Panc1 (cell line): ENCODE measurements around the gene PHLPP1. TPM values are rescaled to one million over a fixed set of nuclear protein-coding genes. Genes with fewer than 3 reads are reported as not detected.

ENCODE experiments used
- ATAC-seq: fragments of 200-7000 bp; cut with Tn5 transposase; 2 replicates; pipeline ENCODE4 v1.9.1; 2020; ENCODE audit warnings: mild to moderate bottlenecking, moderate library complexity
- Bru-seq: library from RNA; stranded (reverse); fragments of 400-500 nt; gene quantifications from one replicate; lab custom pipeline; 2021; lab: Mats Ljungman, UMichigan
- BruChase-seq, 2 experiments: library from RNA; stranded (reverse); fragments of 400-500 nt; gene quantifications; one replicate each; lab custom pipeline; 2021; lab: Mats Ljungman, UMichigan
- BruUV-seq: library from RNA; stranded (reverse); fragments of 400-500 nt; replicated peaks from 2 replicates; lab custom pipeline; 2021; lab: Mats Ljungman, UMichigan
- CTCF ChIA-PET: fragments of 300-600 bp; sonication (Branson Sonifier 250); formaldehyde crosslinking; loops from one replicate; lab custom pipeline; 2022; ENCODE audit warnings: antibody characterized with exemption; lab: Charles Lee
- POLR2A ChIA-PET: fragments of 300-600 bp; sonication (Branson Sonifier 250); formaldehyde crosslinking; loops from one replicate; lab custom pipeline; 2022; ENCODE audit warnings: antibody characterized with exemption; lab: Charles Lee
- DNase-seq: peaks from one replicate; pipeline ENCODE4 v3.0.0-alpha.2; 2010; ENCODE audit warnings: low read depth, low spot score
- H3K27ac ChIP-seq: 2 replicates; pipeline ENCODE4 v1.5.1; 2011; ENCODE audit warnings: mild to moderate bottlenecking, low read length, inconsistent platforms
- H3K27me3 ChIP-seq: fragments of 200-500 bp; sonication (Bioruptor generic); 2 replicates; pipeline ENCODE4 v1.6.0; 2014; ENCODE audit warnings: low read length, inconsistent platforms; ENCODE audit not compliant: control insufficient read depth, insufficient read depth
- H3K36me3 ChIP-seq: fragments of 200-500 bp; sonication (Bioruptor generic); 2 replicates; pipeline ENCODE4 v1.5.1; 2014; ENCODE audit warnings: inconsistent platforms, mild to moderate bottlenecking, low read length, moderate library complexity; ENCODE audit not compliant: control insufficient read depth, insufficient read depth
- H3K4me1 ChIP-seq: 2 replicates; pipeline ENCODE4 v1.5.1; 2011; ENCODE audit warnings: inconsistent platforms, mild to moderate bottlenecking, low read length, moderate library complexity; ENCODE audit not compliant: control insufficient read depth, insufficient read depth
- H3K4me3 ChIP-seq, 2 experiments: 2 replicates each; pipeline ENCODE4 v1.5.1; 2011 to 2012; ENCODE audit warnings: low read depth in 2 of 2, low read length in 2 of 2, mild to moderate bottlenecking in 2 of 2, inconsistent platforms in 1 of 2, moderate library complexity in 1 of 2
- H3K9me3 ChIP-seq: fragments of 200-500 bp; sonication (Bioruptor generic); 2 replicates; pipeline ENCODE4 v1.5.1; 2014; ENCODE audit warnings: low read depth, mild to moderate bottlenecking, inconsistent platforms, low read length, moderate library complexity; ENCODE audit not compliant: control insufficient read depth, insufficient read depth
- POLR2AphosphoS5 ChIP-seq: IDR thresholded peaks from 2 replicates; pipeline ENCODE4 v1.6.1; 2012; ENCODE audit warnings: mild to moderate bottlenecking, low read depth, low read length, moderate library complexity
- SIN3A ChIP-seq: IDR thresholded peaks from 2 replicates; pipeline ENCODE4 v1.6.1; 2012; ENCODE audit warnings: low read depth, mild to moderate bottlenecking, low read length, moderate library complexity, borderline replicate concordance; ENCODE audit not compliant: insufficient read depth
- TCF7L2 ChIP-seq: IDR thresholded peaks from 2 replicates; pipeline ENCODE4 v1.6.1; 2011; ENCODE audit warnings: mild to moderate bottlenecking, low read depth, low read length, inconsistent platforms
- in situ Hi-C: cut with HindIII; loops from 2 replicates; pipeline ENCODE4 v1.10.0; 2016; ENCODE audit warnings: low sequenced_read_pairs, low pct_unique_long_range_greater_than_20kb
- intact Hi-C: fragments of 100-400 bp; cut with micrococcal nuclease; formaldehyde crosslinking; loops from one replicate; pipeline ENCODE4 v1.10.0; 2022; ENCODE audit not compliant: unreplicated experiment
- long read RNA-seq: library from polyadenylated mRNA; unstranded; transcript quantifications from one replicate; pipeline ENCODE4 v2.0.0, GENCODE V29; 2021; ENCODE audit not compliant: unreplicated experiment
- polyA plus RNA-seq: library from polyadenylated mRNA; unstranded; fragments of >200 nt; gene quantifications from one replicate; pipeline ENCODE4 v1.2.1, GENCODE V29; 2012; ENCODE audit warnings: missing spikeins; ENCODE audit not compliant: insufficient read length
- total RNA-seq: library from RNA; stranded (reverse); gene quantifications from one replicate; pipeline ENCODE4 v1.2.1, GENCODE V29; 2021; ENCODE audit not compliant: unreplicated experiment
- TF ChIP-seq, protein P1 (sequence below): fragments of 450-650 bp; IDR thresholded peaks from 2 replicates; pipeline ENCODE4 v1.5.1; 2017; ENCODE audit warnings: mild to moderate bottlenecking
- TF ChIP-seq, protein P2 (sequence below), 2 experiments: IDR thresholded peaks; 2 replicates each; pipeline ENCODE4 v1.6.1; 2011 to 2012; ENCODE audit warnings: low read depth in 2 of 2, control low read depth in 1 of 2, low read length in 1 of 2, mild to moderate bottlenecking in 1 of 2, moderate library complexity in 1 of 2; ENCODE audit not compliant: insufficient read depth in 1 of 2

The PHLPP1 gene
- total RNA-seq: 6.3 TPM
- 3.1 TPM for polyA plus RNA-seq
- Bru-seq, nascent RNA: percentile 59 among the genes with signal in this experiment
- BruChase-seq, experiment 1, labeled RNA remaining after a 2-hour chase: percentile 46 among the genes with signal in this experiment
- BruChase-seq, experiment 2, labeled RNA remaining after a 6-hour chase: percentile 46 among the genes with signal in this experiment
- long read RNA-seq, full-length matches to known transcripts: 1 of 5 reads
- long read RNA-seq, partial matches to known transcripts: 4 of 5 reads
- long read RNA-seq, other reads (novel, unspliced or antisense): 0 of 5 reads

GRCh38 chr18:62715436-62715758, at the start of gene PHLPP1:
TSS of gene PHLPP1 (plus strand) at chr18:62715541. CDS start at chr18:62715684, 143 bp downstream.
- BruUV-seq: no TSS peak
- ChIA-PET CTCF (interaction anchor here (0.6 to 1.1 kb wide), 6 partner anchors 24 to 536 kb away, joined by 3 to 6 read pairs (median 4); no protein-coding TSS in a partner anchor), POLR2A (interaction anchor here (0.6 kb wide), 1 partner anchor 68 kb away, joined by 7 read pairs; no protein-coding TSS in a partner anchor)
- H3K4me1 ChIP-seq: peaks cover 6% of the 10 kb centered on the region; the same call in 1 of the 2 replicates
- TF ChIP-seq, protein P1, sequence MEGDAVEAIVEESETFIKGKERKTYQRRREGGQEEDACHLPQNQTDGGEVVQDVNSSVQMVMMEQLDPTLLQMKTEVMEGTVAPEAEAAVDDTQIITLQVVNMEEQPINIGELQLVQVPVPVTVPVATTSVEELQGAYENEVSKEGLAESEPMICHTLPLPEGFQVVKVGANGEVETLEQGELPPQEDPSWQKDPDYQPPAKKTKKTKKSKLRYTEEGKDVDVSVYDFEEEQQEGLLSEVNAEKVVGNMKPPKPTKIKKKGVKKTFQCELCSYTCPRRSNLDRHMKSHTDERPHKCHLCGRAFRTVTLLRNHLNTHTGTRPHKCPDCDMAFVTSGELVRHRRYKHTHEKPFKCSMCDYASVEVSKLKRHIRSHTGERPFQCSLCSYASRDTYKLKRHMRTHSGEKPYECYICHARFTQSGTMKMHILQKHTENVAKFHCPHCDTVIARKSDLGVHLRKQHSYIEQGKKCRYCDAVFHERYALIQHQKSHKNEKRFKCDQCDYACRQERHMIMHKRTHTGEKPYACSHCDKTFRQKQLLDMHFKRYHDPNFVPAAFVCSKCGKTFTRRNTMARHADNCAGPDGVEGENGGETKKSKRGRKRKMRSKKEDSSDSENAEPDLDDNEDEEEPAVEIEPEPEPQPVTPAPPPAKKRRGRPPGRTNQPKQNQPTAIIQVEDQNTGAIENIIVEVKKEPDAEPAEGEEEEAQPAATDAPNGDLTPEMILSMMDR: no peak
- TF ChIP-seq TCF7L2: no peak
- no peak for TF ChIP-seq POLR2AphosphoS5
- TF ChIP-seq, protein P2, sequence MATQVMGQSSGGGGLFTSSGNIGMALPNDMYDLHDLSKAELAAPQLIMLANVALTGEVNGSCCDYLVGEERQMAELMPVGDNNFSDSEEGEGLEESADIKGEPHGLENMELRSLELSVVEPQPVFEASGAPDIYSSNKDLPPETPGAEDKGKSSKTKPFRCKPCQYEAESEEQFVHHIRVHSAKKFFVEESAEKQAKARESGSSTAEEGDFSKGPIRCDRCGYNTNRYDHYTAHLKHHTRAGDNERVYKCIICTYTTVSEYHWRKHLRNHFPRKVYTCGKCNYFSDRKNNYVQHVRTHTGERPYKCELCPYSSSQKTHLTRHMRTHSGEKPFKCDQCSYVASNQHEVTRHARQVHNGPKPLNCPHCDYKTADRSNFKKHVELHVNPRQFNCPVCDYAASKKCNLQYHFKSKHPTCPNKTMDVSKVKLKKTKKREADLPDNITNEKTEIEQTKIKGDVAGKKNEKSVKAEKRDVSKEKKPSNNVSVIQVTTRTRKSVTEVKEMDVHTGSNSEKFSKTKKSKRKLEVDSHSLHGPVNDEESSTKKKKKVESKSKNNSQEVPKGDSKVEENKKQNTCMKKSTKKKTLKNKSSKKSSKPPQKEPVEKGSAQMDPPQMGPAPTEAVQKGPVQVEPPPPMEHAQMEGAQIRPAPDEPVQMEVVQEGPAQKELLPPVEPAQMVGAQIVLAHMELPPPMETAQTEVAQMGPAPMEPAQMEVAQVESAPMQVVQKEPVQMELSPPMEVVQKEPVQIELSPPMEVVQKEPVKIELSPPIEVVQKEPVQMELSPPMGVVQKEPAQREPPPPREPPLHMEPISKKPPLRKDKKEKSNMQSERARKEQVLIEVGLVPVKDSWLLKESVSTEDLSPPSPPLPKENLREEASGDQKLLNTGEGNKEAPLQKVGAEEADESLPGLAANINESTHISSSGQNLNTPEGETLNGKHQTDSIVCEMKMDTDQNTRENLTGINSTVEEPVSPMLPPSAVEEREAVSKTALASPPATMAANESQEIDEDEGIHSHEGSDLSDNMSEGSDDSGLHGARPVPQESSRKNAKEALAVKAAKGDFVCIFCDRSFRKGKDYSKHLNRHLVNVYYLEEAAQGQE (IDR thresholded peaks at IDR 0.05; ENCODE audit: insufficient read depth in 1 of 2, low read depth in 2 of 2, low read length in 1 of 2): no peak
- no peak for TF ChIP-seq SIN3A
- peak within 1 kb of the TSS; percentile 83 for H3K27ac ChIP-seq
- H3K27me3 ChIP-seq: no peaks in the 10 kb centered on the region
- in situ Hi-C loops: no loop called here
- H3K36me3 ChIP-seq: no peaks in the 10 kb centered on the region
- ATAC-seq (no peak; the same call in 1 of the 2 replicates), DNase-seq (no peak)
- peak within 1 kb of the TSS; percentile 55 to 59 for H3K4me3 ChIP-seq
- no peaks in the 10 kb centered on the region for H3K9me3 ChIP-seq
- intact Hi-C loops: loop anchor here (1.0 to 5.0 kb wide), 3 partner anchors 87 to 267 kb away; no protein-coding TSS in a partner anchor

GRCh38 chr18:62669225-62669624, 46.1 kb upstream of the PHLPP1 start:
- CTCF ChIA-PET: no interaction called here
- no peak for ATAC-seq
- no TSS peak for BruUV-seq

More at GRCh38 chr18:62669225-62669624, 46.1 kb upstream of the PHLPP1 start:
- no peaks in the 10 kb centered on the region for H3K27me3 ChIP-seq
- POLR2A ChIA-PET: no interaction called here
- no peak overlapping the region for H3K27ac ChIP-seq
- no peaks in the 10 kb centered on the region for H3K9me3 ChIP-seq
- H3K4me3 ChIP-seq: no peak overlapping the region
- TF ChIP-seq, protein P2 (IDR thresholded peaks at IDR 0.05; ENCODE audit: insufficient read depth in 1 of 2, low read depth in 2 of 2, low read length in 1 of 2): no peak
- TF ChIP-seq, protein P1: no peak
- TF ChIP-seq POLR2AphosphoS5 (no peak), TCF7L2 (no peak), SIN3A (no peak)
- no peak for DNase-seq
- no peaks in the 10 kb centered on the region for H3K4me1 ChIP-seq
- H3K36me3 ChIP-seq: no peaks in the 10 kb centered on the region
- in situ Hi-C loops (no loop called here), intact Hi-C loops (no loop called here)
